Non-pigmented ciliary epithelial cell (primary cell): Measurements from ENCODE around the gene PRM2.
"Not testable (repeated sequence)": the region's sequence is repeated elsewhere in the genome, so short reads cannot be mapped to it uniquely, and the experiment has no call there.

Experiments
- DNase-seq: peaks from one replicate; pipeline ENCODE4 v3.0.0-alpha.2; 2010; ENCODE audit warnings: low read depth

PRM2 gene

DNA sequence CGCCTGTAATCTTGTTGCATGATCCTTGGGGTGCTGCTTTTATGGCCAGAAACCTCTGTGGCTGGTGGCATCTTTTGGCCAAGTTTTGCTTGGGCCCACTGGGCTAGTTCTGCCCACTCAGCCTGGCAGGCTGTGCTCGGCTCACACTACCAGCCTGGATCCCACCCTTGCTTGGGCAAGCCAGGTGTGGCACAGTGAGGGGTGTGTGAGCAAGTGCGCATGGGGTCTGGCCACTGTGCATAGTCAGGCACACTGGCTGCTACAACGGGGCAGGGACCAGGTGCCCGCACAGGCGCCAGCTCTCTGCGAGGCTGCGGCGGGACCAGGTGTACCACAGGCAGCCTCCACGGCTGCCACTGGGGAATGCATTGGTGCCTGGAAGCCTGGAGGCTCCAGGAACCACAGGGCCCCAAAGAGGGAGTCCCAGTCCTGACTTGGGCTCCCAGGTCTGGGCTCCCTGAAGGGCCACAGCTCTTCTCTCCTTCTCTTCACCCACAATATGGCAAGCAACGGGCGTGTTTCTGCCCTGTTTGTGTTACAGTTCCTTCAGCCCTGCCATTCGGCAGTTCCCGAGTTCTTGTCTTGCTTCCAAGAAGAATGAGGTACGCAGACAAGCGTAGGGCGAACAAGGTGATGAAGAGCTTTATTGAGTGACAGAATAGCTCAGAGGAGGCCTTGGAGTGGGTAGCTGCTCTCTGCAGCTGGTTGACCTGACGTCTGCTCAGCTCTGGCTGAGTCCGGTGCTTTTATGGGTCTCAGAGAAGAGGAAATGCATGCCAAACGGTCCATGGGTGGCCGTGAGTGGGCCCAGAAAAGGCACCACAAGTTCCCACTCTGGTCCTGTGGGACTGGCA is 31.6 kb upstream of the PRM2 start:
- no peak for DNase-seq

DNA sequence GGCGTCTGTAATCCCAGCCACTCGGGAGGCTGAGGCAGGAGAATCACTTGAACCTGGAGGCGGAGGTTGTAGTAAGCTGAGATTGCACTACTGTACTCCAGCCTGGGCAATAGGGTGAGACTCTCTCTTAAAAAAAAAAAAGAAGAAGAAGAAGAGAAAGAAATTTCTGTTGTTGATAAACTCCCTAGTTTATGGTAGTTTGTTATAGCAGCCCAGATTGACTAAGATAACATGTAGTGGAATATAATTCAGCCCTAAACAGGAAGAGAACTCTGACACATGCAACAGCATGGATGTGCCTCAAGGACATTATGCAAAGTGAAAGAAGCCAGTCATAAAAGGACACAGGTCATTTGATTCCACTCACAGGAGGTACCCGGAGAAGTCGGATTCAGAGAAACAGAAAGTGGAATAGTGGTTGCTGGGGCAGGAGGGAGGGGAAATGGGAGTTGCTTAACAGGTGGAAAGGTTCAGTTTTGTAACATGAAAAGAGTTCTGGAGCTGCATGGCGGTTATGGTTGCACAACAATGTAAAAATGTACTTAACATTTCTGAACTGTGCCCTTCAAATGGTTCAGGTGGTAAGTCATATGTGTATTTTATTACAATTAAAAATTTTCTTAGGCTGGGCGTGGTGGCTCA is 30.8 kb upstream of the PRM2 start:
- DNase-seq, result no peak

DNA sequence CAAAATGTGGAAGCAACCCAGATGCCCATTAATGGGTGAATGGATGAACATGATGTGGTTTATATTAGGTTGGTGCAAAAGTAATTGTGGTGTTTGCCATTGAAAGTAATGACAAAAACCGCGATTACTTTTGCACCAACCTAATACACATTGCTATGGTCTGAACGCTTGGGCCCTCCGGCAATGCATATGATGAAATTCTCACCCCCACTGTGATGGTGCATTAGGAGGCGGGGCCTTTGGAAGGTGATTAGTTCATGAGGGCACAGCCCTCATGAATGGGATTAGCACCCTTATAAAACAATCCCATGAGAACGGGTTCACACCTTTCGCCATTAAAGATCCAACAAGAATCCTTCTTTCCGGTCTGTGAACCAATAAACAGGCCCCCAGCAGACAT is 30.1 kb upstream of the PRM2 start:
- DNase-seq, result no peak

GRCh38 chr16:11303405-11304138 is 27.3 kb upstream of the PRM2 start:
- no peak for DNase-seq

GRCh38 chr16:11302977-11303376 is 26.7 kb upstream of the PRM2 start:
- DNase-seq, result no peak

- no peak for DNase-seq
Measured at GRCh38 chr16:11301645-11302501, 25.6 kb upstream of the PRM2 start.

- no peak for DNase-seq
Measured at GRCh38 chr16:11300560-11300892, 24.2 kb upstream of the PRM2 start.

GRCh38 chr16:11299865-11300559 is 23.7 kb upstream of the PRM2 start:
- DNase-seq, result no peak

GRCh38 chr16:11298950-11299547 is 22.8 kb upstream of the PRM2 start:
- DNase-seq, result not testable (repeated sequence)

DNA sequence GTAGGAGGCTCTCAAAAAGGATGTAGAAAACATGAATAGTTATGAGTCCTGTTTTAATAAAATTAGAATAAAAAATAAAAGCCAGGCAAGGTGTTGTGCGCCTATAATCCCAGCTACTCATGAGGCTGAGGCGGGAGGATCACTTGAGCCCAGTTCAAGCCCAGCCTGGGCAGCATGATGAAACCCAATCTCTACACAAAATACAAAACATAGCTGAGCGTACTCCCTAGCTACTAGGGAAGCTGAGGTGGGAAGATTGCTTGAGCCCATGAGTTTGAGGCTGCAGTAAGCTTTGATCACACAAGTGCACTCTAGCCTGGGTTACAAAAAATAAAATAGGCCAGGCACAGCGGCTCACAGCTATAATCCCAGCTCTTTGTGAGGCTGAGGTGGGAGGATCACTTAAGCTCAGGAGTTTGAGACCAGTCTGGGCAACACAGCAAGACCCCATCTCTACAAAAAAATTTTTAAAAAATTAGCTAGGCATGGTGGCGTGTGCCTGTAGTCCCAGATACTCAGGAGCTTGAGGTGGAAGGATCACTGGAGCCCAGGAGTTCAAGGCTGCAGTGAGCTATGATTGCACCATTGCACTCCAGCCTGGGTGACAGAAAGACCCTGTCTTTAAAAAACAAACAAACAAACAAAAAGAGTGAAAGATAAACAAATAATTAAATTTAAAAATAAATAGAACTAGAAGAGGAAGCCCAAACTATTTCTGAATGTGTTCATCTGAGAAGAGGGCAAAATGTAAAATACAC is 22.0 kb upstream of the PRM2 start:
- no peak for DNase-seq

GRCh38 chr16:11297492-11298142 is 21.3 kb upstream of the PRM2 start:
- no peak for DNase-seq

GRCh38 chr16:11296706-11297491 is 20.6 kb upstream of the PRM2 start:
- DNase-seq, result no peak

DNA sequence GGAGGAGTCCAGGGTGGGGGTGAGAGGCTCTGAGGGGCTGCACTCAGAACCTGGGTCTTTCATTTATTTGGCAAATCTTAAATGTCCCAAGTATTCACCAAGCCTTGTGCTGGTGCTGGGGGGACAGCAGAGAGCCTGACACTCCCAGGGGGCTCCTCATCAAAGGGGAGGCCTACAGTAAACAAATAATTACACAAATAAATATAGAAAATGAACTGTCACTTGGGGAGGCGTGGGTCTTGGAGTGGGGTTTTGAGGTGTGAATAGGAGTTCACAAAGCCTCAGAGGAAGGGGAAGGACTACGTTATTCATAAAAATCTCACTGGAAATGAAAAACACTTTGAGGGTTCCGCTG is 20.0 kb upstream of the PRM2 start:
- no peak for DNase-seq

GRCh38 chr16:11295672-11296071 is 19.4 kb upstream of the PRM2 start:
- no peak for DNase-seq

DNA sequence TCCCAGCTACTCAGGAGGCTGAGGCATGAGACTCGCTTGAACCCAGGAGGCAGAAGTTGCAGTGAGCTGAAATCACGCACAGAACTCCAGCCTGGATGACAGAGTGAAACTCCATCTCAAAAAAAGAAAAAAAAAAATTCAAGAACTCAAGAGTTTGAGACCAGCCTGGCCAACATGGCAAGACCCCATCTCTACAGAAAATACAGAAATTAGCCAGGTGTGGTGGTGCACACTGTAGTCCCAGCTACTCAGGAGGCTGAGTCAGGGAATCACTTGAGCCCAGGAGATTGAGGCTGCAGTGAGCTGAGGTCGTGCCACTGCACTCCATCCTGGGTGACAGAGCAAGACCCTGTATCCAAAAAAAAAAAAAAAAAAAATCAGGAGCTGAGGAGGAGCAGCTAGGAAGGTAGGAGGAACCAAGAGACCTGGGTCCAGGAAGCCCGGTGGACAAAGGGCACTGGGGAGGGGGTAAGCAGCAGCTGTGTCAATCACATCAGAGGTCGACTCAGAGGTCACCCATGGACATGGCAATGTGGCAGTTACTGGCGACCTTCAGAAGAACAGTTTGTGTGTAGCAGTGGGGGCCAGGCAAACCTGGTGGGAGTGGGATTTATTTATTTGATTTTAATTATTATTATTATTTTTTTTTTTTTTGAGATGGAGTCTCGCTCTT is 15.9 kb upstream of the PRM2 start:
- DNase-seq, result no peak

- DNase-seq, result no peak
Measured at GRCh38 chr16:11291091-11291703, 14.9 kb upstream of the PRM2 start.

GRCh38 chr16:11290102-11290893 is 14.0 kb upstream of the PRM2 start:
- DNase-seq, result no peak
